ENCODE data around the gene SF3A1. TPM values are rescaled to one million over a fixed set of nuclear protein-coding genes. Genes with fewer than 3 reads are reported as not detected.
A peak's percentile ranks its signal among the peaks of the same experiment; 100 is the strongest.

The SF3A1 gene
- total and polyA plus RNA-seq, 9 of the 15 experiments (the other 6 are each of a cell fraction or from before 2014, with no cell fraction given), result 6.7 to 228 (median 13.0) TPM

DNA sequence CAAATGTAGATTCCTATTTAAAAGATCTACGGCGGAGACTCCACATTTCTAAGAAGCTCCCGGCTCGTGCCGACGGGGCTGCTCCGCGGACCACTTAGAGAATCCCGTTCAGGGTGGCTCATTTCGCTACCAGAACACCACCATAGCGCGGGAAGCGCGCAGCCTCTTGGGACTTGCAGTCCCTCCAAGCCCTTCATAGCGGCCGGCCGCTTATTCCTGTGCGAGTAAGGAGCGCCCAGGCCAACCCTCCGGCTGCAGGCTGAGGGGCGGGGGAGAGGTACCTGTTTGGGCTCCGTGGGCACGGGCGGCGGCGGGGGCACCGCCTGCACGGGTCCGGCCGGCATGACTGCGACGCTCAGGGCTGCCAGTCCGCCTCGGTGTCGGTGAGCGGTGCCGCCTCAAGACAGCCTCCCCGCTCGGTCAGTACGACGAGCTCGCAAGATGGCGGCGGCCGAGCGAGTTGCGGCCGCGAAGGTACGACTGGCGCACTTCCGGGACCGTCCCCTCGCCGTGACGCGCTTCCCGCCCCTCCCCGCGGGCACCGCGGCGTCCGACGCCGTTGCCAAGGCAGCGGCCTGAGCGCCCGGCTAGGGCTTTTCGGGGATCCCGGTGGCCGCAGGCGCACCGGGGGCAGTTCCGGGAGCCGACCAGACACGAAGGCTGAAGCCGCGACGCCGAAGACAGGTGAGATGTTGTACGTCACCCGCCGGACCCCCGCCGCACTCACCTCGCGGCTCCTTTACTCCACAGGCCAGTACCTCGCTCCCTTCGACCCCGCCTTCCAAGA is at the start of gene SF3A1, which contains the start of gene CCDC157 (continued):
- no peak for TF ChIP-seq HLTF (IDR thresholded peaks at IDR 0.05)
- TF ChIP-seq ELF1 (tag; IDR thresholded peaks at IDR 0.05), result peak; percentile 88
- TF ChIP-seq ZC3H8 (IDR thresholded peaks at IDR 0.05), result no peak
- no peak for TF ChIP-seq ZNF668 (CRISPR knock-in tag; IDR thresholded peaks at IDR 0.05)
- TF ChIP-seq, protein P1, sequence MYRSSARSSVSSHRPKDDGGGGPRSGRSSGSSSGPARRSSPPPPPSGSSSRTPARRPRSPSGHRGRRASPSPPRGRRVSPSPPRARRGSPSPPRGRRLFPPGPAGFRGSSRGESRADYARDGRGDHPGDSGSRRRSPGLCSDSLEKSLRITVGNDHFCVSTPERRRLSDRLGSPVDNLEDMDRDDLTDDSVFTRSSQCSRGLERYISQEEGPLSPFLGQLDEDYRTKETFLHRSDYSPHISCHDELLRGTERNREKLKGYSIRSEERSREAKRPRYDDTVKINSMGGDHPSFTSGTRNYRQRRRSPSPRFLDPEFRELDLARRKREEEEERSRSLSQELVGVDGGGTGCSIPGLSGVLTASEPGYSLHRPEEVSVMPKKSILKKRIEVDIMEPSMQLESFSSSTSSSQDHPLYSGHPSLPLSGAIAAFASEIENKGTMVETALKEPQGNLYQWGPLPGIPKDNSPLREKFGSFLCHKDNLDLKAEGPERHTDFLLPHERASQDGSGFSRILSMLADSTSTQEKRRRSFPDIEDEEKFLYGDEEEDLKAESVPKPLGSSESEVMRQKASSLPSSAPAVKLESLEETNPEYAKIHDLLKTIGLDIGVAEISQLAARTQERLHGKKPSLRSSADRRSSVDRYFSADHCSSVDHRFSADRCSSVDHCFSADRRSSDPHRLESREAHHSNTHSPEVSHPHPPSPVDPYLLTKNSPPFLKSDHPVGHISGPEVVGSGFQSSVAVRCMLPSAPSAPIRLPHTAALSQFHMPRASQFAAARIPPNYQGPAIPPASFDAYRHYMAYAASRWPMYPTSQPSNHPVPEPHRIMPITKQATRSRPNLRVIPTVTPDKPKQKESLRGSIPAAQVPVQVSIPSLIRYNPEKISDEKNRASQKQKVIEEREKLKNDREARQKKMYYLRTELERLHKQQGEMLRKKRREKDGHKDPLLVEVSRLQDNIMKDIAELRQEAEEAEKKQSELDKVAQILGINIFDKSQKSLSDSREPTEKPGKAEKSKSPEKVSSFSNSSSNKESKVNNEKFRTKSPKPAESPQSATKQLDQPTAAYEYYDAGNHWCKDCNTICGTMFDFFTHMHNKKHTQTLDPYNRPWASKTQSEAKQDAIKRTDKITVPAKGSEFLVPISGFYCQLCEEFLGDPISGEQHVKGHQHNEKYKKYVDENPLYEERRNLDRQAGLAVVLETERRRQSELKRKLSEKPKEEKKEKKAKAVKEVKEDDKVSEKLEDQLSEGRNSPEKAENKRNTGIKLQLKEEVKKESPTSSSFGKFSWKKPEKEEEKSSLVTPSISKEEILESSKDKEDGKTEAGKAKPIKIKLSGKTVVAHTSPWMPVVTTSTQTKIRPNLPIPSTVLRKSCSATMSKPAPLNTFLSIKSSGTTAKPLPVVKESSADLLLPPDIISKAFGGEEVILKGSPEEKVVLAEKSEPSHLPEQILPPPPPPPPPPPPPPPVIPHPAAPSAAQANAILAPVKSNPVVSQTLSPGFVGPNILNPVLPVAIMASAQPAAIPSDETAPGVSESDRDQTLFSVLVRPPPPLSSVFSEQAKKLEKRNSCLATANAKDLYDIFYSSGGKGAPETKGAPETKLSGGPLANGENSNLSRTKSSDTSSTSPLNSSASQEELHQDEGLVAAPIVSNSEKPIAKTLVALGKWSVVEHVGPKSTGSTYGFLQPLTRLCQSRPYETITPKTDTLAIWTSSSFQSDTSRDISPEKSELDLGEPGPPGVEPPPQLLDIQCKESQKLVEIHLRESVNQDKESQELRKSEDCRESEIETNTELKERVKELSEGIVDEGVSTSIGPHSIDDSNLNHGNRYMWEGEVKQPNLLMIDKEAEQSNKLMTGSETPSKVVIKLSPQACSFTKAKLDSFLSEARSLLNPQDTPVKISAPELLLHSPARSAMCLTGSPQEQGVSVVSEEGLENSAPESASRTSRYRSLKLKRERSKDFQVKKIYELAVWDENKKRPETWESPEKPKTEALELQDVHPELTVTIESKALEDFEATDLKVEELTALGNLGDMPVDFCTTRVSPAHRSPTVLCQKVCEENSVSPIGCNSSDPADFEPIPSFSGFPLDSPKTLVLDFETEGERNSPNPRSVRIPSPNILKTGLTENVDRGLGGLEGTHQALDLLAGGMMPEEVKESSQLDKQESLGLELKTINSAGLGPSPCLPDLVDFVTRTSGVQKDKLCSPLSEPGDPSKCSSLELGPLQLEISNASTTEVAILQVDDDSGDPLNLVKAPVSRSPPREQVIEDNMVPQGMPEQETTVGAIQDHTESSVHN (IDR thresholded peaks at IDR 0.05; ENCODE audit: borderline replicate concordance in 1 of 2, low read depth in 1 of 2), result no peak
- no peak for TF ChIP-seq E2F3 (CRISPR knock-in tag; IDR thresholded peaks at IDR 0.05)
- peak; percentile 73; the same call in 1 of the 2 replicates for TF ChIP-seq BMI1 (IDR thresholded peaks at IDR 0.05; ENCODE audit: low read length)
- no peak for TF ChIP-seq TSHZ1 (CRISPR knock-in tag; IDR thresholded peaks at IDR 0.05)
- peak; percentile 92 for TF ChIP-seq FOXJ2 (tag; IDR thresholded peaks at IDR 0.05)
- no peak for TF ChIP-seq TRIM25 (IDR thresholded peaks at IDR 0.05; ENCODE audit: borderline replicate concordance)
- no peak for TF ChIP-seq SMC3 (conservative IDR thresholded peaks at IDR 0.05; ENCODE audit: insufficient read depth, low read depth, low read length)
- no peak for TF ChIP-seq DIDO1 (tag; IDR thresholded peaks at IDR 0.05; ENCODE audit: low read depth)
- peak; percentile 94 to 98 for TF ChIP-seq MAZ (CRISPR knock-in tag; conservative IDR thresholded peaks at IDR 0.05 in 1 of 2, IDR thresholded peaks at IDR 0.05 in 1 of 2)
- TF ChIP-seq SIX5 (IDR thresholded peaks at IDR 0.05; ENCODE audit: borderline replicate concordance in 1 of 2, insufficient read depth in 1 of 2, low read depth in 1 of 2, low read length in 2 of 2), result peak; percentile 53; a peak in 3 of 4 replicates

Measured in K562 (cell line).